Osteoblast (primary cell): ENCODE measurements around the gene GRIA4. TPM values are rescaled to one million over a fixed set of nuclear protein-coding genes. Genes with fewer than 3 reads are reported as not detected.

Source experiments
- DNase-seq: peaks from one replicate; pipeline ENCODE4 v3.0.0; 2011; ENCODE audit warnings: low spot score, mixed read lengths; ENCODE audit not compliant: insufficient read length; ENCODE audit errors: missing footprints
- H2AFZ ChIP-seq: 2 replicates; pipeline ENCODE4 v1.6.0; 2011; ENCODE audit warnings: mild to moderate bottlenecking, low read length
- H3K27ac ChIP-seq: 2 replicates; pipeline ENCODE4 v1.5.1; 2011; ENCODE audit warnings: mild to moderate bottlenecking, low read depth, low read length, moderate library complexity
- H3K27me3 ChIP-seq: 2 replicates; pipeline ENCODE4 v1.6.0; 2012; ENCODE audit warnings: mild to moderate bottlenecking, control low read depth, inconsistent platforms, low read length, moderate library complexity; ENCODE audit not compliant: insufficient read depth
- H3K36me3 ChIP-seq: 2 replicates; pipeline ENCODE4 v1.5.1; 2011; ENCODE audit warnings: mild to moderate bottlenecking, low read length, control low read depth, moderate library complexity; ENCODE audit not compliant: insufficient read depth
- H3K4me1 ChIP-seq: 2 replicates; pipeline ENCODE4 v1.5.1; 2011; ENCODE audit warnings: mild to moderate bottlenecking, low read length, control low read depth, moderate library complexity; ENCODE audit not compliant: insufficient read depth
- H3K4me2 ChIP-seq: 2 replicates; pipeline ENCODE4 v1.6.0; 2011; ENCODE audit warnings: mild to moderate bottlenecking, low read length; ENCODE audit not compliant: insufficient read depth
- H3K4me3 ChIP-seq: fragments of 200-600 bp; sonication (generic); 3 replicates; pipeline ENCODE4 v1.5.1; 2012; ENCODE audit warnings: mild to moderate bottlenecking, low read length, inconsistent platforms; ENCODE audit not compliant: insufficient read depth
- H3K79me2 ChIP-seq: 2 replicates; pipeline ENCODE4 v1.6.0; 2012; ENCODE audit warnings: mild to moderate bottlenecking, low read length, control low read depth, inconsistent platforms; ENCODE audit not compliant: insufficient read depth
- H3K9me3 ChIP-seq: 2 replicates; pipeline ENCODE4 v1.5.1; 2011; ENCODE audit warnings: low read depth, low read length, control low read depth
- H4K20me1 ChIP-seq: 2 replicates; pipeline ENCODE4 v1.6.0; 2012; ENCODE audit warnings: mild to moderate bottlenecking, low read length, control low read depth; ENCODE audit not compliant: insufficient read depth
- total RNA-seq: library from RNA; depleted of rRNA; stranded (reverse); fragments of >200 nt; gene quantifications from 2 replicates; pipeline ENCODE4 v1.2.3, GENCODE V29; 2012
- TF ChIP-seq, protein P1 (sequence below): IDR thresholded peaks from 2 replicates; pipeline ENCODE4 v1.5.1; 2011; ENCODE audit warnings: mild to moderate bottlenecking, low read depth, low read length, moderate library complexity; ENCODE audit errors: extremely low read depth

GRIA4 gene
- total RNA-seq, 1 donor, result not detected

- no peak for DNase-seq
- Histone ChIP-seq H3K4me2 (no peak overlapping the region), H3K4me1 (no peaks in the 10 kb centered on the region), H3K4me3 (no peak overlapping the region), H2AFZ (no peak overlapping the region), H4K20me1 (no peaks in the 10 kb centered on the region), H3K27ac (no peak overlapping the region), H3K9me3 (no peaks in the 10 kb centered on the region), H3K79me2 (no peaks in the 10 kb centered on the region), H3K27me3 (no peaks in the 10 kb centered on the region), H3K36me3 (no peaks in the 10 kb centered on the region)
- TF ChIP-seq, protein P1, sequence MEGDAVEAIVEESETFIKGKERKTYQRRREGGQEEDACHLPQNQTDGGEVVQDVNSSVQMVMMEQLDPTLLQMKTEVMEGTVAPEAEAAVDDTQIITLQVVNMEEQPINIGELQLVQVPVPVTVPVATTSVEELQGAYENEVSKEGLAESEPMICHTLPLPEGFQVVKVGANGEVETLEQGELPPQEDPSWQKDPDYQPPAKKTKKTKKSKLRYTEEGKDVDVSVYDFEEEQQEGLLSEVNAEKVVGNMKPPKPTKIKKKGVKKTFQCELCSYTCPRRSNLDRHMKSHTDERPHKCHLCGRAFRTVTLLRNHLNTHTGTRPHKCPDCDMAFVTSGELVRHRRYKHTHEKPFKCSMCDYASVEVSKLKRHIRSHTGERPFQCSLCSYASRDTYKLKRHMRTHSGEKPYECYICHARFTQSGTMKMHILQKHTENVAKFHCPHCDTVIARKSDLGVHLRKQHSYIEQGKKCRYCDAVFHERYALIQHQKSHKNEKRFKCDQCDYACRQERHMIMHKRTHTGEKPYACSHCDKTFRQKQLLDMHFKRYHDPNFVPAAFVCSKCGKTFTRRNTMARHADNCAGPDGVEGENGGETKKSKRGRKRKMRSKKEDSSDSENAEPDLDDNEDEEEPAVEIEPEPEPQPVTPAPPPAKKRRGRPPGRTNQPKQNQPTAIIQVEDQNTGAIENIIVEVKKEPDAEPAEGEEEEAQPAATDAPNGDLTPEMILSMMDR, result no peak
Measured at GRCh38 chr11:105665281-105665680, 55.4 kb downstream of the GRIA4 start.

- Histone ChIP-seq H3K4me2 (no peak overlapping the region), H3K9me3 (no peaks in the 10 kb centered on the region), H3K27ac (no peak overlapping the region), H2AFZ (no peak overlapping the region), H3K79me2 (no peaks in the 10 kb centered on the region), H4K20me1 (no peaks in the 10 kb centered on the region), H3K27me3 (no peaks in the 10 kb centered on the region), H3K4me3 (no peak overlapping the region), H3K4me1 (no peaks in the 10 kb centered on the region), H3K36me3 (no peaks in the 10 kb centered on the region)
- no peak for DNase-seq
- TF ChIP-seq, protein P1, result no peak
Measured at GRCh38 chr11:105667441-105667840, 57.6 kb downstream of the GRIA4 start.

DNA sequence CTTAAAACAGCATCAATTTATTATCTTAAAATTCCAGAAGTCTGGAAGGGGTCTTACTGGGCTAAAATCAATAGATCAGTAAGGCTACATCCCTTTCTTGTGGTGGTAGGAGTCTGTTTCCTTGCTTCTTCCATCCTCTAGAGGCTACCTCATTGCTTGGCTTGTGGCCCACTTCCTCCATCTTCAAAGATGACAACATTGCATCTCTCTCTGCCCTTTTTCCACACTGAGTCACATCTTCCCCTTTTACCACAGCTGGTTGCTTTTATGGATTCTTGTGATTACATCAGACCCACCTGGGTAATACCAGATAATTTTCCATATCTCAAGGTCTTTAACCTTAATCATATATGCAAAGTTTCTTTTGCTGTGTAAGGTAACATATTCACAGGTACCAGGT lies 60.9 kb downstream of the GRIA4 start:
- TF ChIP-seq, protein P1, result no peak
- no peak for DNase-seq

DNA sequence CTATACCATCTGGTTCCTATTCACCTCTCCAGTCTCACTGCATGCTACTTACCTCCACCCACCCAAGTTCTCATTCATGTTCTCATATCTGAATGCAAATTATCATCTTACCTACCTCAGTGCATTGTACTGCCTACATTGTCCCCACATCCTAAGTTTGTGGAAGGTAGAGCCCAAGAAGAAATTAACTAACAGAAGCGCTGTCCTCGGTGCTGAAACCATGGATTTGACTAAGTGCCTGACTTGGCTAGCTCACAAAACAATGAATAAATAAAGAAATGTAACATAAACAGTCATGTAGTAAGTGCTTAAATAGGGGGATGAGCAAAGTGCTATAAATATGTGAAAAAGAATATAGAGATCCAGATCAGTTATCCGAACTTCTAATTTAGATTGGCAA lies 63.2 kb downstream of the GRIA4 start:
- H3K27ac ChIP-seq, result no peak overlapping the region
- TF ChIP-seq, protein P1, result no peak
- DNase-seq, result no peak
- no peaks in the 10 kb centered on the region for H3K27me3 ChIP-seq
- no peak overlapping the region for H3K4me3 ChIP-seq
- H3K79me2 ChIP-seq, result no peaks in the 10 kb centered on the region
- no peak overlapping the region for H2AFZ ChIP-seq
- H3K4me1 ChIP-seq, result no peaks in the 10 kb centered on the region
- no peaks in the 10 kb centered on the region for H4K20me1 ChIP-seq
- H3K9me3 ChIP-seq, result no peaks in the 10 kb centered on the region
- no peak overlapping the region for H3K4me2 ChIP-seq
- H3K36me3 ChIP-seq, result no peaks in the 10 kb centered on the region

More for the DNA sequence above, 60.9 kb downstream of the GRIA4 start:
- Histone ChIP-seq H3K27me3 (no peaks in the 10 kb centered on the region), H3K4me1 (no peaks in the 10 kb centered on the region), H3K4me3 (no peak overlapping the region), H2AFZ (no peak overlapping the region), H3K9me3 (no peaks in the 10 kb centered on the region), H3K4me2 (no peak overlapping the region), H3K36me3 (no peaks in the 10 kb centered on the region), H3K79me2 (no peaks in the 10 kb centered on the region), H4K20me1 (no peaks in the 10 kb centered on the region), H3K27ac (no peak overlapping the region)
